Measurements from ENCODE around the gene MTHFS.
"Not testable (repeated sequence)": the region's sequence is repeated elsewhere in the genome, so short reads cannot be mapped to it uniquely, and the experiment has no call there.

Gene MTHFS

DNA sequence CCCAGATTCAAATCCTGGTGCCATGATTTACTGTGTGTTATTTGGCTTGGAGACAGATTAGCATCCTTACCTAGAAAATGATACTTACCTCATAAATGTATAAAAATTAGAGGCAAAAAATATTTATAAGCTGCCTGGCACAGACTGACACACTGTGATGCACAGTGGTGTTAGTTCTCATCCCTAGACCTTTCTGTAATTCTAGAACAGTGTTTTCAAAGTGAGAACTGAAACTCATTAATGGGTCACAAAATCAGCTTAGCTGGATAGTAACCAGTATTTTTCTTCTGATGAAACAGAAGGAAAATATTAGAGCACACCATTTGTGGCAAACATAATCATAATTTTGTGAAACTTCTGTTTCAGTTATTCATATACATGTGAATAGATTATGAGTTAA lies 17.9 kb upstream of the MTHFS start:
- TF ChIP-seq SUZ12 (IDR thresholded peaks at IDR 0.05; ENCODE audit: extremely low read depth, insufficient read depth, insufficient read length) = no peak
- TF ChIP-seq ZNF274 (IDR thresholded peaks at IDR 0.05; ENCODE audit: low read depth, low read length) = no peak
- no peak for TF ChIP-seq YY1 (IDR thresholded peaks at IDR 0.05; ENCODE audit: insufficient read depth, insufficient read length)
- H3K4me3 ChIP-seq (ENCODE audit: insufficient read length, low read depth) = no peak overlapping the region
- H3K36me3 ChIP-seq (ENCODE audit: insufficient read depth, insufficient read length, low read length) = peaks cover 57% of the 10 kb centered on the region
- no peaks in the 10 kb centered on the region for H3K27me3 ChIP-seq (ENCODE audit: insufficient read depth, insufficient read length)
- no peaks in the 10 kb centered on the region for H3K4me1 ChIP-seq (ENCODE audit: insufficient read depth, insufficient read length)
- no peak for DNase-seq (ENCODE audit: low read depth, low spot score)
- H3K9me3 ChIP-seq (ENCODE audit: insufficient read depth, low read length) = peaks cover 97% of the 10 kb centered on the region
- H3K9ac ChIP-seq (ENCODE audit: insufficient read length, low read depth) = no peak overlapping the region

DNA sequence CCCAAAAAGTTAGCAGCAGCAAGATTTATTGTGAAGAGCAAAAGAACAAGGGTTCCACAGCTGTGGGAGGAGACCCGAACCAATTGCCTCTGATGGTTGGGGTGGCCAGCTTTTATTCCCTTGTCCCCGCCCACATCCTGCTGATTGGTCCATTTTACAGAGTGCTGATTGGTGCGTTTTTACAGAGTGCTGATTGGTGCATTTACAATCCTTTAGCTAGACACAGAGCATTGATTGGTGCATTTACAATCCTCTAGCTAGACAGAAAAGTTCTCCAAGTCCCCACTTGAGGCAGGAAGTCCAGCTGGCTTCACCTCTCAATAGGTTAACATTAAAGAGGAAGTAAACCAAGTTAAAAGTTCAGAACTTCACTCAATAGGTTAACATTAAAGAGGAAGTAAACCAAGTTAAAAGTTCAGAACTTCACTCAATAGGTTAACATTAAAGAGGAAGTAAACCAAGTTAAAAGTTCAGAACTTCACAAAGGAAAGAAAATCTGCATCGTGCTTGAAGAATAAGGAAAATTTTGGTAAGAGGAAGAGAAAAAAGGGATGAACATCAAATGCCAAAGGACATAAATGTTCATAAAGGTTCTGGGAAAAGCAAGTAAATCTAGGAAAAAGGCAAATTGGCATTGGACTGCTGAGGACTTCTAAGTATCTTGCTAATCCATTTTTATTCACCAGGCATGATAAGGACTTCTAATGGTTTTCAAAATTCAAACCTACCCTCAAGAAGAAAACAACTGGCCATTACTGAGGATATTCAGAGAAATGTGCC lies 12.9 kb upstream of the MTHFS start:
- not testable (repeated sequence) for H3K27me3 ChIP-seq (ENCODE audit: insufficient read depth, insufficient read length); DNase-seq (ENCODE audit: low read depth, low spot score); H3K4me3 ChIP-seq (ENCODE audit: insufficient read length, low read depth); H3K4me1 ChIP-seq (ENCODE audit: insufficient read depth, insufficient read length); H3K9ac ChIP-seq (ENCODE audit: insufficient read length, low read depth)
- H3K36me3 ChIP-seq (ENCODE audit: insufficient read depth, insufficient read length, low read length) = peaks cover 27% of the 10 kb centered on the region
- peaks cover 53% of the 10 kb centered on the region for H3K9me3 ChIP-seq (ENCODE audit: insufficient read depth, low read length)

DNA sequence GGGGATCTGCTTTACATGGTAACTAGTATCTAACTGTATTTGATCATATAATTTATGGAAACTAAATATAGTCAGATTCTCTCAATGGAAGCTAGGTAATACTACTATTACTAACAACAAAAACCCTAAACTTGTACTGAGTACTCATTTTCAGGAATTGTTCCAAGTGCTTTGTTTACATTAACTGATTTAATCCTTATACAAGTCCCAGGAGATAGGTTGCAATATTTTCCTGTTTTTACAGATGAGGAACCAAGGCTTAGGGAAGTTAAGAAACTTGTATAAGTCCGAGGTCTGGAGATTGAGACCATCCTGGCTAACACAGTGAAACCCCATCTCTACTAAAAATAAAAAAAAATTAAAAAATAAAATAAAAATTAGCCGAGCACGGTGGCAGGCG lies 7.5 kb upstream of the MTHFS start:
- Histone ChIP-seq H3K9ac (ENCODE audit: insufficient read length, low read depth) (no peak overlapping the region), H3K36me3 (ENCODE audit: insufficient read depth, insufficient read length, low read length) (peaks cover 14% of the 10 kb centered on the region), H3K27me3 (ENCODE audit: insufficient read depth, insufficient read length) (no peaks in the 10 kb centered on the region), H3K9me3 (ENCODE audit: insufficient read depth, low read length) (peaks cover 2% of the 10 kb centered on the region; the same call in 1 of the 2 replicates), H3K4me3 (ENCODE audit: insufficient read length, low read depth) (no peak overlapping the region), H3K4me1 (ENCODE audit: insufficient read depth, insufficient read length) (no peaks in the 10 kb centered on the region)
- TF ChIP-seq ZNF274 (IDR thresholded peaks at IDR 0.05; ENCODE audit: low read depth, low read length) (no peak), YY1 (IDR thresholded peaks at IDR 0.05; ENCODE audit: insufficient read depth, insufficient read length) (no peak), SUZ12 (IDR thresholded peaks at IDR 0.05; ENCODE audit: extremely low read depth, insufficient read depth, insufficient read length) (no peak)
- DNase-seq (ENCODE audit: low read depth, low spot score) = no peak

DNA sequence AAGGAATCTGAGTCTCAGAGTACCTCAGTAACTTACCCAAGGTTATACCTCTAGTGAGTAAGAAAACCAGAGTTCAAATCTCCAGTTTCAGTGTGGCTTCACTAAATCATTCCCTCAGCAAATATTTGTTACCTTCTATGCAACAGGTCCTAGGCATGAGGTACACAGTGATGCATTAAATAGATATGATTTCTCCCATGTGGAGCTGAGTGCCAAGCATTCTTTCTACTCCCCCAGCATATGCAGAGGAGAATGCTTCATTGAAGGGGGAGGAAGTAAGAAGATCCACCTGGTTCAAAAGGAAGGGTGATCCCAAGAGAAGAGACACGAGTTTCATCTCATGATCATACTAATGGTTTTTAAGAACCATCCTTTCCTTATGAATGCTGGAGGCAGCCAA lies 6.8 kb upstream of the MTHFS start:
- H3K9me3 ChIP-seq (ENCODE audit: insufficient read depth, low read length) = no peaks in the 10 kb centered on the region
- H3K4me3 ChIP-seq (ENCODE audit: insufficient read length, low read depth) = no peak overlapping the region
- no peak overlapping the region for H3K9ac ChIP-seq (ENCODE audit: insufficient read length, low read depth)
- peaks cover 11% of the 10 kb centered on the region for H3K36me3 ChIP-seq (ENCODE audit: insufficient read depth, insufficient read length, low read length)
- TF ChIP-seq SUZ12 (IDR thresholded peaks at IDR 0.05; ENCODE audit: extremely low read depth, insufficient read depth, insufficient read length) = no peak
- TF ChIP-seq ZNF274 (IDR thresholded peaks at IDR 0.05; ENCODE audit: low read depth, low read length) = no peak
- no peak for TF ChIP-seq YY1 (IDR thresholded peaks at IDR 0.05; ENCODE audit: insufficient read depth, insufficient read length)
- H3K27me3 ChIP-seq (ENCODE audit: insufficient read depth, insufficient read length) = no peaks in the 10 kb centered on the region
- no peaks in the 10 kb centered on the region for H3K4me1 ChIP-seq (ENCODE audit: insufficient read depth, insufficient read length)
- DNase-seq (ENCODE audit: low read depth, low spot score) = no peak

DNA sequence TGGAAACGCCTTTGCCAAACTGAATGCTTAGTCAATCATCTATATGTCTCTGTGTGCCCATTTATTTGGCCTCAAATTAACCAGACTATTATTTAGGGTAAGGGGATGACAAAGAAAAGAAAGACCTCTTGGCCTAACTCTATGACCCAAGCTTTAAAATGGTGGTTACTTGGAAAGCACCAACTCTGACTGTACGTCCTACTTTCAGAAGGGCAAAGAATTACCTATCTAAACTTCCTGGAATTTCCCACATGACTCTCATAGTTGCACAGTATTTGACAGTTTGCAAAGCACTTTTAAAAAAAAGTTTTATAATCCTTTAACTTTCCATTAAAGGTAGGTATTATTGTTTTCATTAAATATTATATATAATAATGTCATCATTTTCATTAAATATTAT lies 6.3 kb upstream of the MTHFS start:
- Histone ChIP-seq H3K36me3 (ENCODE audit: insufficient read depth, insufficient read length, low read length) (peaks cover 10% of the 10 kb centered on the region), H3K9me3 (ENCODE audit: insufficient read depth, low read length) (no peaks in the 10 kb centered on the region), H3K4me3 (ENCODE audit: insufficient read length, low read depth) (no peak overlapping the region), H3K9ac (ENCODE audit: insufficient read length, low read depth) (no peak overlapping the region), H3K4me1 (ENCODE audit: insufficient read depth, insufficient read length) (no peaks in the 10 kb centered on the region), H3K27me3 (ENCODE audit: insufficient read depth, insufficient read length) (no peaks in the 10 kb centered on the region)
- no peak for TF ChIP-seq YY1 (IDR thresholded peaks at IDR 0.05; ENCODE audit: insufficient read depth, insufficient read length)
- TF ChIP-seq SUZ12 (IDR thresholded peaks at IDR 0.05; ENCODE audit: extremely low read depth, insufficient read depth, insufficient read length) = no peak
- TF ChIP-seq ZNF274 (IDR thresholded peaks at IDR 0.05; ENCODE audit: low read depth, low read length) = no peak
- DNase-seq (ENCODE audit: low read depth, low spot score) = no peak

DNA sequence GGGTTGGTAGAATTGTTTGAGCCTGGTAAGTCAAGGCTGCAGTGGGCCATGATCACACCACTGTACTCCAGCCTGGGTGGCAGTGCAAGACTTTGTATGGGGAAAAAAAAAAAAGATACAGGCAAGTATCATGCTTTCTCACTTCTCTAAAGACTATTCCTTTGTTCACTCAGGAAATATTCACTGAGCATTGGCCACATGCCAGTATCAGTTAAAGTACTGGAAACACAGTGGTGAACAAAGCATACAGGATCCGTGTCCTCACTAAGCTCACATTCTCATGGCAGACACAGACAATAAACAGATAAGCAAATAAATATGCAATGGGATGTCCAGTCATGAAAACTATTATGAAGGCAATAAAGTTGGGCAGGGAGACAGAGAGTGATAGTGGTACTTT lies 5.1 kb upstream of the MTHFS start:
- DNase-seq (ENCODE audit: low read depth, low spot score) = no peak

DNA sequence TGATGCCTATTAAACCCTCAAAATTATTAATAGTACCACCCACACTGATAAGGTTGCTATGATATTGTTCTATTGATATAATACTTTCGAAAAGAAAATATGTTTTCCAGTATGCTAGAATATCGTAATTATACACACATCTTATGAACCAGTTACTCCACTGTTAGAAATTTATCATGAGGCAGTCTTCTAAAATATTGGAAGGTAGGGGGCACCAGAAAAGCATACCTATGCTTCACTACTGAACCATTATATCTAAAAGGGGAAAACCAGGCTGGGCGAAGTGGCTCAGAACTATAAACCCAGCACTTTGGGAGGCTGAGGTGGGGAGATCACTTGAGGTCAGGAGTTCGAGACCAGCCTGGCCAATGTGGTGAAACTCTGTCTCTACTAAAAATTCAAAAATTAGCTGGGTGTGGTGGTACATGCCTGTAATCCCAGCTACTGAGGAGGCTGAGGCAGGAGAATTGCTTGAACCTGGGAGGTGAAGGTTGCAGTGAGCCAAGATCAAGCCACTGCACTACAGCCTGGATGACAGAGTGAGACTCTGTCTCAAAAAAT lies 4.1 kb upstream of the MTHFS start:
- H3K4me3 ChIP-seq (ENCODE audit: insufficient read length, low read depth); H3K9ac ChIP-seq (ENCODE audit: insufficient read length, low read depth): not testable (repeated sequence)

More for the DNA sequence above, 5.1 kb upstream of the MTHFS start:
- Histone ChIP-seq H3K9me3 (ENCODE audit: insufficient read depth, low read length) (no peaks in the 10 kb centered on the region), H3K4me3 (ENCODE audit: insufficient read length, low read depth) (no peak overlapping the region), H3K4me1 (ENCODE audit: insufficient read depth, insufficient read length) (no peaks in the 10 kb centered on the region), H3K9ac (ENCODE audit: insufficient read length, low read depth) (no peak overlapping the region), H3K36me3 (ENCODE audit: insufficient read depth, insufficient read length, low read length) (peaks cover 3% of the 10 kb centered on the region), H3K27me3 (ENCODE audit: insufficient read depth, insufficient read length) (no peaks in the 10 kb centered on the region)
- no peak for TF ChIP-seq YY1 (IDR thresholded peaks at IDR 0.05; ENCODE audit: insufficient read depth, insufficient read length)
- no peak for TF ChIP-seq SUZ12 (IDR thresholded peaks at IDR 0.05; ENCODE audit: extremely low read depth, insufficient read depth, insufficient read length)
- no peak for TF ChIP-seq ZNF274 (IDR thresholded peaks at IDR 0.05; ENCODE audit: low read depth, low read length)

More for the DNA sequence above, 4.1 kb upstream of the MTHFS start:
- not testable (repeated sequence) for H3K27me3 ChIP-seq (ENCODE audit: insufficient read depth, insufficient read length); H3K9me3 ChIP-seq (ENCODE audit: insufficient read depth, low read length); DNase-seq (ENCODE audit: low read depth, low spot score); H3K4me1 ChIP-seq (ENCODE audit: insufficient read depth, insufficient read length); H3K36me3 ChIP-seq (ENCODE audit: insufficient read depth, insufficient read length, low read length)
